Transverse colon (tissue), 4 donors: ENCODE measurements around the gene ABCC11. TPM values are rescaled to one million over a fixed set of nuclear protein-coding genes. Genes with fewer than 3 reads are reported as not detected.
"Not testable (repeated sequence)": the region's sequence is repeated elsewhere in the genome, so short reads cannot be mapped to it uniquely, and the experiment has no call there.

Experiments used
- DNase-seq: peaks from one replicate; pipeline ENCODE4 v3.0.0-alpha.2; 2019
- H3K27ac ChIP-seq, 4 donors: fragments of 200-600 bp; sonication (generic); 2 replicates each; pipeline ENCODE4 v1.5.1; 2016 to 2018; ENCODE audit warnings: inconsistent platforms in 4 of 4
- H3K27me3 ChIP-seq: fragments of 200-600 bp; sonication (generic); 2 replicates; pipeline ENCODE4 v1.5.1; 2017; ENCODE audit warnings: inconsistent platforms
- H3K36me3 ChIP-seq, 4 donors: fragments of 200-600 bp; sonication (generic); 2 replicates each; pipeline ENCODE4 v1.5.1; 2017 to 2019; ENCODE audit warnings: inconsistent platforms in 4 of 4
- H3K4me1 ChIP-seq, 4 donors: fragments of 200-600 bp; sonication (generic); 2 replicates each; pipeline ENCODE4 v1.5.1; 2017 to 2020; ENCODE audit warnings: inconsistent platforms in 4 of 4
- H3K4me3 ChIP-seq, 4 donors: fragments of 200-600 bp; sonication (generic); 1 replicate in 1 of 4; 2 replicates in 3 of 4; pipeline versions ENCODE4 v1.5.1 to v1.6.1; 2017 to 2019; ENCODE audit warnings: inconsistent platforms in 4 of 4
- H3K9me3 ChIP-seq, 2 donors: fragments of 200-600 bp; sonication (generic); 2 replicates each; pipeline ENCODE4 v1.5.1; 2017 to 2019; ENCODE audit warnings: inconsistent platforms in 2 of 2
- CTCF ChIP-seq, 5 experiments: fragments of 200-600 bp in 3 of 5; fragments of 450-650 bp in 2 of 5; sonication (generic) in 3 of 5; IDR thresholded peaks; 1 replicate in 2 of 5; 2 replicates in 3 of 5; pipeline ENCODE4 v1.5.1; 2016 to 2017; ENCODE audit warnings: antibody characterized with exemption in 5 of 5, inconsistent platforms in 3 of 5, mild to moderate bottlenecking in 2 of 5, moderate library complexity in 1 of 5
- EP300 ChIP-seq: sonication (generic); formaldehyde crosslinking; IDR thresholded peaks from one replicate; pipeline ENCODE4 v1.6.1; 2017; ENCODE audit warnings: antibody characterized with exemption, low read depth
- POLR2A ChIP-seq: fragments of 450-650 bp; IDR thresholded peaks from one replicate; pipeline ENCODE4 v1.6.1; 2016; ENCODE audit warnings: antibody characterized with exemption, mild to moderate bottlenecking, moderate library complexity
- POLR2AphosphoS5 ChIP-seq, 3 donors: sonication (generic); formaldehyde crosslinking; IDR thresholded peaks; one replicate each; pipeline ENCODE4 v1.6.1; 2016; ENCODE audit warnings: antibody characterized with exemption in 3 of 3
- WGBS, 2 donors: methylation state at CpG; one replicate each; pipeline ENCODE4 v1.1.5; 2018; ENCODE audit warnings: low coverage in 1 of 2; 5-methylcytosine and 5-hydroxymethylcytosine counted together
- in situ Hi-C, 4 donors: fragments of 200-750 bp; cut with MboI; loops; one replicate each; pipeline versions ENCODE4 v1.15.0 to v1.15.1; 2017; ENCODE audit warnings: low sequenced_read_pairs in 3 of 4, low pct_ligation_motif_present in 1 of 4, low pct_unique_long_range_greater_than_20kb in 1 of 4
- intact Hi-C: fragments of 100-400 bp; cut with DNase I; formaldehyde crosslinking; loops from one replicate; pipeline ENCODE4 v1.15.1; 2023; ENCODE audit warnings: low total_unique reads
- total RNA-seq, 4 donors: library from RNA; depleted of rRNA; stranded (reverse); fragments of >200 nt; gene quantifications; one replicate each; pipeline ENCODE4 v1.1.0, GENCODE V29; 2016

The ABCC11 gene
- total RNA-seq, 4 donors from 2014 or later, result 0.16 to 10.7 (median 0.27) TPM; not detected in 1

GRCh38 chr16:48244080-48244862 lies 3.1 kb downstream of the ABCC11 start, which contains the start of gene LONP2:
TSS of gene LONP2 (plus strand) at chr16:48244300. CDS start at chr16:48244389, 89 bp downstream.
- in situ Hi-C loops (loop anchor here in 2 of 4 donors (10.0 to 25.0 kb wide), 2 partner anchors 381 to 393 kb away; no protein-coding TSS in a partner anchor), intact Hi-C loops (no loop called here)
- Histone ChIP-seq H3K4me3 (peak within 1 kb of the TSS; percentile 77 to 99 (median 84)), H3K27me3 (no peaks in the 10 kb centered on the region), H3K36me3 (no peaks in the 10 kb centered on the region), H3K27ac (peak within 1 kb of the TSS; percentile 91 to 94 (median 92)), H3K9me3 (no peaks in the 10 kb centered on the region), H3K4me1 (peaks cover 11 to 30% (median 24%) of the 10 kb centered on the region in 4 donors)
- no peak for TF ChIP-seq EP300
- peak in 1 of 5 experiments; percentile 9 for TF ChIP-seq CTCF (IDR thresholded peaks at IDR 0.05)
- peak; percentile 86 to 89 (median 86) for TF ChIP-seq POLR2AphosphoS5 (IDR thresholded peaks at IDR 0.05)
- TF ChIP-seq POLR2A, result peak; percentile 79
- 0% methylated on average over 13 to 61 of the region's 63 CpGs for WGBS, 2 donors
- DNase-seq, result peak; percentile 93

GRCh38 chr16:48240147-48240546 lies 7.2 kb downstream of the ABCC11 start:
- H3K27me3 ChIP-seq, intact Hi-C loops: not testable (repeated sequence)

GRCh38 chr16:48236286-48236685 lies 11.1 kb downstream of the ABCC11 start:
- no peak for TF ChIP-seq POLR2A
- no peak for TF ChIP-seq CTCF (IDR thresholded peaks at IDR 0.05)
- TF ChIP-seq EP300, result no peak
- TF ChIP-seq POLR2AphosphoS5 (IDR thresholded peaks at IDR 0.05), result no peak
- Histone ChIP-seq H3K27ac (peak overlapping the region in 2 of 4 donors; percentile 3 to 17), H3K4me3 (no peak overlapping the region), H3K27me3 (no peaks in the 10 kb centered on the region), H3K9me3 (no peaks in the 10 kb centered on the region), H3K4me1 (peaks cover 0 to 9% (median 4%) of the 10 kb centered on the region in 4 donors), H3K36me3 (no peaks in the 10 kb centered on the region)
- intact Hi-C loops (no loop called here), in situ Hi-C loops (loop anchor here in 1 of 4 donors (25.0 kb wide), 1 partner anchor 401 kb away; no protein-coding TSS in a partner anchor)
- DNase-seq, result no peak
- WGBS, 2 donors, result 83 to 92% methylated on average over 1 of the region's 1 CpG

More at GRCh38 chr16:48240147-48240546, 7.2 kb downstream of the ABCC11 start:
- DNase-seq, H3K27ac ChIP-seq, H3K36me3 ChIP-seq, H3K4me3 ChIP-seq, H3K9me3 ChIP-seq: not testable (repeated sequence)
- peaks cover 2 to 14% (median 12%) of the 10 kb centered on the region in 4 donors for H3K4me1 ChIP-seq
- 93 to 94% methylated on average over 3 of the region's 3 CpGs for WGBS, 2 donors
- in situ Hi-C loops, result loop anchor here in 2 of 4 donors (10.0 to 25.0 kb wide), 2 partner anchors 385 to 397 kb away; no protein-coding TSS in a partner anchor

GRCh38 chr16:48235556-48236136 lies 11.7 kb downstream of the ABCC11 start:
- in situ Hi-C loops, result loop anchor here in 1 of 4 donors (25.0 kb wide), 1 partner anchor 402 kb away; no protein-coding TSS in a partner anchor
- TF ChIP-seq EP300, result no peak
- no peak for TF ChIP-seq CTCF (IDR thresholded peaks at IDR 0.05)
- no peak for TF ChIP-seq POLR2AphosphoS5 (IDR thresholded peaks at IDR 0.05)
- no peak for TF ChIP-seq POLR2A
- intact Hi-C loops, result no loop called here
- peaks cover 0 to 9% (median 4%) of the 10 kb centered on the region in 4 donors for H3K4me1 ChIP-seq
- DNase-seq, result peak; percentile 44
- peak overlapping the region; percentile 3 to 25 (median 16) for H3K27ac ChIP-seq
- no peaks in the 10 kb centered on the region for H3K27me3 ChIP-seq
- 30 to 52% methylated on average over 2 to 6 of the region's 6 CpGs for WGBS, 2 donors
- H3K4me3 ChIP-seq, result no peak overlapping the region
- no peaks in the 10 kb centered on the region for H3K9me3 ChIP-seq
- no peaks in the 10 kb centered on the region for H3K36me3 ChIP-seq
